H9 (cell line): ENCODE data around the gene ANO9. TPM values are rescaled to one million over a fixed set of nuclear protein-coding genes. Genes with fewer than 3 reads are reported as not detected.

Experiments used
- DNase-seq: peaks from one replicate; pipeline ENCODE4 v3.0.0-alpha.2; 2017
- H2AFZ ChIP-seq: one replicate; pipeline ENCODE4 v1.6.1; 2013; ENCODE audit warnings: mild to moderate bottlenecking, low read length, control low read depth, moderate library complexity
- H2AK5ac ChIP-seq: 2 replicates; pipeline ENCODE4 v1.6.1; 2013; ENCODE audit warnings: low read length, control low read depth, mixed read lengths; ENCODE audit not compliant: insufficient read length
- H2BK120ac ChIP-seq: one replicate; pipeline ENCODE4 v1.6.1; 2013; ENCODE audit warnings: low read depth, mild to moderate bottlenecking, low read length, control low read depth, inconsistent platforms; ENCODE audit not compliant: poor library complexity, severe bottlenecking
- H2BK12ac ChIP-seq: 2 replicates; pipeline ENCODE4 v1.6.1; 2013; ENCODE audit warnings: low read length, control low read depth, mixed read lengths, low read depth; ENCODE audit not compliant: insufficient read length
- H2BK15ac ChIP-seq: 2 replicates; pipeline ENCODE4 v1.6.1; 2013; ENCODE audit warnings: low read depth, low read length, control low read depth
- H2BK20ac ChIP-seq: one replicate; pipeline ENCODE4 v1.6.1; 2013; ENCODE audit warnings: low read depth, mild to moderate bottlenecking, low read length, control low read depth, inconsistent platforms; ENCODE audit not compliant: poor library complexity, severe bottlenecking
- H2BK5ac ChIP-seq: 2 replicates; pipeline ENCODE4 v1.6.1; 2013; ENCODE audit warnings: low read length, control low read depth, mixed read lengths; ENCODE audit not compliant: insufficient read length
- H3K14ac ChIP-seq: 2 replicates; pipeline ENCODE4 v1.6.1; 2013; ENCODE audit warnings: low read length, control low read depth; ENCODE audit not compliant: insufficient read depth
- H3K18ac ChIP-seq: 2 replicates; pipeline ENCODE4 v1.6.1; 2013; ENCODE audit warnings: low read depth, mild to moderate bottlenecking, mixed read lengths, low read length, control low read depth; ENCODE audit not compliant: insufficient read length
- H3K23ac ChIP-seq: 2 replicates; pipeline ENCODE4 v1.6.1; 2013; ENCODE audit warnings: low read length, control low read depth, mixed read lengths, low read depth; ENCODE audit not compliant: insufficient read length
- H3K23me2 ChIP-seq: 2 replicates; pipeline ENCODE4 v1.6.1; 2013; ENCODE audit warnings: low read depth, mild to moderate bottlenecking, mixed read lengths, low read length, control low read depth; ENCODE audit not compliant: insufficient read length, poor library complexity, severe bottlenecking
- H3K27ac ChIP-seq: 2 replicates; pipeline ENCODE4 v1.5.1; 2013; ENCODE audit warnings: low read length, control low read depth, mixed read lengths, low read depth; ENCODE audit not compliant: insufficient read length
- H3K27me3 ChIP-seq: 2 replicates; pipeline ENCODE4 v1.6.1; 2013; ENCODE audit warnings: low read length, control low read depth, inconsistent platforms; ENCODE audit not compliant: insufficient read depth
- H3K4ac ChIP-seq: 2 replicates; pipeline ENCODE4 v1.6.1; 2013; ENCODE audit warnings: low read depth, mild to moderate bottlenecking, control low read depth, inconsistent platforms, low read length, moderate library complexity
- H3K4me1 ChIP-seq: 2 replicates; pipeline ENCODE4 v1.6.1; 2013; ENCODE audit warnings: low read length, control low read depth, inconsistent platforms; ENCODE audit not compliant: insufficient read depth
- H3K4me2 ChIP-seq: 2 replicates; pipeline ENCODE4 v1.6.1; 2013; ENCODE audit warnings: low read length, control low read depth, mixed read lengths; ENCODE audit not compliant: insufficient read length, insufficient read depth
- H3K56ac ChIP-seq: 2 replicates; pipeline ENCODE4 v1.6.1; 2013; ENCODE audit warnings: low read depth, mild to moderate bottlenecking, mixed read lengths, low read length, control low read depth; ENCODE audit not compliant: insufficient read length
- H3K79me1 ChIP-seq: 2 replicates; pipeline ENCODE4 v1.6.1; 2013; ENCODE audit warnings: low read depth, mild to moderate bottlenecking, moderate library complexity, low read length, control low read depth, inconsistent platforms; ENCODE audit not compliant: insufficient read depth, poor library complexity, severe bottlenecking
- H3K79me2 ChIP-seq: 2 replicates; pipeline ENCODE4 v1.6.1; 2013; ENCODE audit warnings: low read length, control low read depth, inconsistent platforms; ENCODE audit not compliant: insufficient read depth
- H3K9ac ChIP-seq: 2 replicates; pipeline ENCODE4 v1.6.1; 2013; ENCODE audit warnings: low read length, control low read depth, mixed read lengths; ENCODE audit not compliant: insufficient read length; ENCODE audit errors: extremely low read depth
- H3K9me3 ChIP-seq: one replicate; pipeline ENCODE4 v1.6.1; 2013; ENCODE audit warnings: low read depth, low read length, inconsistent platforms; ENCODE audit not compliant: control insufficient read depth
- H3T11ph ChIP-seq: one replicate; pipeline ENCODE4 v1.6.1; 2013; ENCODE audit warnings: mild to moderate bottlenecking, low read length, control low read depth, inconsistent platforms
- H4K20me1 ChIP-seq: one replicate; pipeline ENCODE4 v1.6.1; 2013; ENCODE audit not compliant: control insufficient read depth, insufficient read length, insufficient read depth
- H4K5ac ChIP-seq: 2 replicates; pipeline ENCODE4 v1.6.1; 2013; ENCODE audit warnings: low read depth, mild to moderate bottlenecking, mixed read lengths, low read length, control low read depth; ENCODE audit not compliant: insufficient read length
- H4K8ac ChIP-seq: replicated peaks from 2 replicates; pipeline ENCODE4 v1.6.1; 2013; ENCODE audit warnings: low read length, control low read depth, mixed read lengths, low read depth; ENCODE audit not compliant: insufficient read length
- H4K91ac ChIP-seq: 2 replicates; pipeline ENCODE4 v1.6.1; 2013; ENCODE audit warnings: low read depth, mild to moderate bottlenecking, moderate library complexity, mixed read lengths, low read length, control low read depth; ENCODE audit not compliant: insufficient read length
- H3K27ac Mint-ChIP-seq, 3 experiments: 2 replicates in 2 of 3; 3 replicates in 1 of 3; pipeline ENCODE4 v1.8.0; 2020 to 2021; ENCODE audit warnings: mixed read lengths in 3 of 3, mild to moderate bottlenecking in 1 of 3, moderate library complexity in 1 of 3
- H3K27me3 Mint-ChIP-seq: 2 replicates; pipeline ENCODE4 v1.8.0; 2021; ENCODE audit warnings: low read depth, mild to moderate bottlenecking, moderate library complexity, mixed read lengths
- H3K36me3 Mint-ChIP-seq, 3 experiments: 2 replicates in 2 of 3; 3 replicates in 1 of 3; pipeline ENCODE4 v1.8.0; 2020 to 2021; ENCODE audit warnings: low read depth in 3 of 3, mixed read lengths in 3 of 3; ENCODE audit not compliant: insufficient read depth in 1 of 3
- H3K4me1 Mint-ChIP-seq, 2 experiments: 2 replicates each; pipeline ENCODE4 v1.8.0; 2020; ENCODE audit warnings: mixed read lengths in 2 of 2
- H3K4me3 Mint-ChIP-seq, 2 experiments: 2 replicates in 1 of 2; 3 replicates in 1 of 2; pipeline ENCODE4 v1.8.0; 2020 to 2021; ENCODE audit warnings: mild to moderate bottlenecking in 2 of 2, mixed read lengths in 2 of 2, moderate library complexity in 1 of 2
- H3K9me3 Mint-ChIP-seq, 2 experiments: 2 replicates in 1 of 2; 3 replicates in 1 of 2; pipeline ENCODE4 v1.8.0; 2020; ENCODE audit warnings: mild to moderate bottlenecking in 2 of 2, mixed read lengths in 2 of 2, moderate library complexity in 1 of 2
- CTCF ChIP-seq: fragments of 200-600 bp; sonication (generic); conservative IDR thresholded peaks from 3 replicates; pipeline ENCODE4 v1.8.0; 2021; ENCODE audit warnings: antibody characterized with exemption, mild to moderate bottlenecking
- WGBS: extraction: QIAGEN DNeasy Blood & Tissue Kit; methylation state at CpG from one replicate; pipeline ENCODE4 v1.1.7; 2013; ENCODE audit warnings: missing lambda C conversion rate, low lambda C conversion rate, mixed read lengths; ENCODE audit not compliant: insufficient read length; ENCODE audit errors: extremely low coverage; 5-methylcytosine and 5-hydroxymethylcytosine counted together
- total RNA-seq: library from RNA; stranded (reverse); gene quantifications from 2 replicates; pipeline ENCODE4 v1.2.1, GENCODE V29; 2021

Gene ANO9
- total RNA-seq, 1 experiment from 2014 or later: 13.1 TPM

- no peak overlapping the region for H4K8ac ChIP-seq
- H3K4me2 ChIP-seq: no peak overlapping the region
- no peak overlapping the region for H2AFZ ChIP-seq
- H3K23ac ChIP-seq: no peak overlapping the region
- Mint-ChIP-seq H3K27me3 (no peaks in the 10 kb centered on the region), H3K36me3 (peaks cover 14 to 46% (median 40%) of the 10 kb centered on the region in 3 experiments; a peak in 6 of 7 replicates), H3K9me3 (peaks cover 0 to 2% of the 10 kb centered on the region in 2 experiments; a peak in 2 of 5 replicates), H3K4me3 (no peak overlapping the region), H3K4me1 (peaks cover 46 to 47% of the 10 kb centered on the region in 2 experiments), H3K27ac (no peak overlapping the region)
- H3K14ac ChIP-seq: no peak overlapping the region
- H3K27ac ChIP-seq: no peak overlapping the region
- no peak overlapping the region for H2BK20ac ChIP-seq
- no peak overlapping the region for H4K91ac ChIP-seq
- H3K4ac ChIP-seq: no peak overlapping the region
- H4K5ac ChIP-seq: no peak overlapping the region
- H3K4me1 ChIP-seq: no peaks in the 10 kb centered on the region
- no peak for TF ChIP-seq CTCF
- no peaks in the 10 kb centered on the region for H4K20me1 ChIP-seq
- no peak overlapping the region for H3T11ph ChIP-seq
- H2BK5ac ChIP-seq: no peak overlapping the region
- no peak overlapping the region for H3K9ac ChIP-seq
- H3K27me3 ChIP-seq: no peaks in the 10 kb centered on the region
- H3K18ac ChIP-seq: no peak overlapping the region
- H2BK15ac ChIP-seq: no peak overlapping the region
- peaks cover 7% of the 10 kb centered on the region for H3K23me2 ChIP-seq
- no peaks in the 10 kb centered on the region for H3K9me3 ChIP-seq
- peaks cover 15% of the 10 kb centered on the region; the same call in 1 of the 2 replicates for H3K79me2 ChIP-seq
- H3K56ac ChIP-seq: no peak overlapping the region
- WGBS: no CpG with 5 or more reads among the region's 13 CpGs
- no peak overlapping the region for H2AK5ac ChIP-seq
- no peak overlapping the region for H2BK120ac ChIP-seq
- no peak for DNase-seq
- H3K79me1 ChIP-seq: peaks cover 7% of the 10 kb centered on the region
- H2BK12ac ChIP-seq: no peak overlapping the region
Measured at GRCh38 chr11:453564-453963, 11.8 kb upstream of the ANO9 start.
